ENCODE measurements around the gene JAK1. TPM values are rescaled to one million over a fixed set of nuclear protein-coding genes. Genes with fewer than 3 reads are reported as not detected.

The JAK1 gene
- total and polyA plus RNA-seq, 2 experiments from 2014 or later: 8.0 to 19.5 TPM

DNA sequence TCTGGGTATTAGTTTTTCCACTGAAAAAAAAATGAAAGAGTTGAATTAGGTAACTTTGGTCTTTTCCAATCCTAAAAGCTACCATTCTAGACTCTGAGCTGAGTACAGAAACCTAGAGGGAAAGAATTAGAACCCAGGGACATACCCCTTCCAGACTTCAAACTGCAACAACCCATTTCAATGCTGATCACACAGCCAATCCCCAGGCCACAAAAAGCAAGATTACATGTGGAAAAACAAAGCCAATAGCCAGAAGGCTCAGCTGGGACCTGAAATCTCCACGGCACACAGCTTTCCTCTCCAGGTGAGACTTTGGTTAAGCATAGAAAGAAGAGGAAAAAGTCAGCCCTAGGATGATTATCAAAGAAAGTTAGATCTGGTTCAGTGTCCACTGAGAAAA lies 88.8 kb downstream of the JAK1 start:
- no peaks in the 10 kb centered on the region for H3K36me3 Mint-ChIP-seq (ENCODE audit: low read depth)
- no peak for DNase-seq (ENCODE audit: low spot score)
- Histone ChIP-seq H3K27ac (ENCODE audit: low read depth) (0 out of 2 replicates have a peak overlapping the region, but pooled peaks have one; percentile 67), H3K4me3 (no peak overlapping the region), H2AFZ (no peak overlapping the region), H3K4me2 (no peak overlapping the region), H3K9me2 (ENCODE audit: insufficient read depth) (no peaks in the 10 kb centered on the region), H4K20me1 (replicated peaks; ENCODE audit: insufficient read depth) (peaks cover 5% of the 10 kb centered on the region; the same call in 1 of the 2 replicates), H3F3A (replicated peaks; ENCODE audit: low read depth) (no peaks in the 10 kb centered on the region), H3K27me3 (ENCODE audit: insufficient read depth) (no peaks in the 10 kb centered on the region), H3K36me3 (ENCODE audit: insufficient read depth) (no peaks in the 10 kb centered on the region), H3K79me2 (replicated peaks; ENCODE audit: insufficient read depth) (no peaks in the 10 kb centered on the region), H3K4me1 (ENCODE audit: insufficient read depth) (peaks cover 9% of the 10 kb centered on the region)
- no peak overlapping the region for H3K4me3 Mint-ChIP-seq
- ATAC-seq: peak; percentile 53; the same call in 2 of the 3 replicates
- TF ChIP-seq, protein P1, sequence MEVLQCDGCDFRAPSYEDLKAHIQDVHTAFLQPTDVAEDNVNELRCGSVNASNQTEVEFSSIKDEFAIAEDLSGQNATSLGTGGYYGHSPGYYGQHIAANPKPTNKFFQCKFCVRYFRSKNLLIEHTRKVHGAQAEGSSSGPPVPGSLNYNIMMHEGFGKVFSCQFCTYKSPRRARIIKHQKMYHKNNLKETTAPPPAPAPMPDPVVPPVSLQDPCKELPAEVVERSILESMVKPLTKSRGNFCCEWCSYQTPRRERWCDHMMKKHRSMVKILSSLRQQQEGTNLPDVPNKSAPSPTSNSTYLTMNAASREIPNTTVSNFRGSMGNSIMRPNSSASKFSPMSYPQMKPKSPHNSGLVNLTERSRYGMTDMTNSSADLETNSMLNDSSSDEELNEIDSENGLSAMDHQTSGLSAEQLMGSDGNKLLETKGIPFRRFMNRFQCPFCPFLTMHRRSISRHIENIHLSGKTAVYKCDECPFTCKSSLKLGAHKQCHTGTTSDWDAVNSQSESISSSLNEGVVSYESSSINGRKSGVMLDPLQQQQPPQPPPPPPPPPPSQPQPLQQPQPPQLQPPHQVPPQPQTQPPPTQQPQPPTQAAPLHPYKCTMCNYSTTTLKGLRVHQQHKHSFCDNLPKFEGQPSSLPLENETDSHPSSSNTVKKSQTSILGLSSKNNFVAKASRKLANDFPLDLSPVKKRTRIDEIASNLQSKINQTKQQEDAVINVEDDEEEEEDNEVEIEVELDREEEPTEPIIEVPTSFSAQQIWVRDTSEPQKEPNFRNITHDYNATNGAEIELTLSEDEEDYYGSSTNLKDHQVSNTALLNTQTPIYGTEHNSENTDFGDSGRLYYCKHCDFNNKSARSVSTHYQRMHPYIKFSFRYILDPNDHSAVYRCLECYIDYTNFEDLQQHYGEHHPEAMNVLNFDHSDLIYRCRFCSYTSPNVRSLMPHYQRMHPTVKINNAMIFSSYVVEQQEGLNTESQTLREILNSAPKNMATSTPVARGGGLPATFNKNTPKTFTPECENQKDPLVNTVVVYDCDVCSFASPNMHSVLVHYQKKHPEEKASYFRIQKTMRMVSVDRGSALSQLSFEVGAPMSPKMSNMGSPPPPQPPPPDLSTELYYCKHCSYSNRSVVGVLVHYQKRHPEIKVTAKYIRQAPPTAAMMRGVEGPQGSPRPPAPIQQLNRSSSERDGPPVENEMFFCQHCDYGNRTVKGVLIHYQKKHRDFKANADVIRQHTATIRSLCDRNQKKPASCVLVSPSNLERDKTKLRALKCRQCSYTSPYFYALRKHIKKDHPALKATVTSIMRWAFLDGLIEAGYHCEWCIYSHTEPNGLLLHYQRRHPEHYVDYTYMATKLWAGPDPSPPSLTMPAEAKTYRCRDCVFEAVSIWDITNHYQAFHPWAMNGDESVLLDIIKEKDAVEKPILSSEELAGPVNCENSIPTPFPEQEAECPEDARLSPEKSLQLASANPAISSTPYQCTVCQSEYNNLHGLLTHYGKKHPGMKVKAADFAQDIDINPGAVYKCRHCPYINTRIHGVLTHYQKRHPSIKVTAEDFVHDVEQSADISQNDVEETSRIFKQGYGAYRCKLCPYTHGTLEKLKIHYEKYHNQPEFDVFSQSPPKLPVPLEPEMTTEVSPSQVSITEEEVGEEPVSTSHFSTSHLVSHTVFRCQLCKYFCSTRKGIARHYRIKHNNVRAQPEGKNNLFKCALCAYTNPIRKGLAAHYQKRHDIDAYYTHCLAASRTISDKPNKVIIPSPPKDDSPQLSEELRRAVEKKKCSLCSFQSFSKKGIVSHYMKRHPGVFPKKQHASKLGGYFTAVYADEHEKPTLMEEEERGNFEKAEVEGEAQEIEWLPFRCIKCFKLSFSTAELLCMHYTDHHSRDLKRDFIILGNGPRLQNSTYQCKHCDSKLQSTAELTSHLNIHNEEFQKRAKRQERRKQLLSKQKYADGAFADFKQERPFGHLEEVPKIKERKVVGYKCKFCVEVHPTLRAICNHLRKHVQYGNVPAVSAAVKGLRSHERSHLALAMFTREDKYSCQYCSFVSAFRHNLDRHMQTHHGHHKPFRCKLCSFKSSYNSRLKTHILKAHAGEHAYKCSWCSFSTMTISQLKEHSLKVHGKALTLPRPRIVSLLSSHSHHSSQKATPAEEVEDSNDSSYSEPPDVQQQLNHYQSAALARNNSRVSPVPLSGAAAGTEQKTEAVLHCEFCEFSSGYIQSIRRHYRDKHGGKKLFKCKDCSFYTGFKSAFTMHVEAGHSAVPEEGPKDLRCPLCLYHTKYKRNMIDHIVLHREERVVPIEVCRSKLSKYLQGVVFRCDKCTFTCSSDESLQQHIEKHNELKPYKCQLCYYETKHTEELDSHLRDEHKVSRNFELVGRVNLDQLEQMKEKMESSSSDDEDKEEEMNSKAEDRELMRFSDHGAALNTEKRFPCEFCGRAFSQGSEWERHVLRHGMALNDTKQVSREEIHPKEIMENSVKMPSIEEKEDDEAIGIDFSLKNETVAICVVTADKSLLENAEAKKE (CRISPR knock-in tag; IDR thresholded peaks at IDR 0.05): no peak
- TF ChIP-seq ZNF114 (CRISPR knock-in tag; IDR thresholded peaks at IDR 0.05): no peak
- no peak for TF ChIP-seq CREB1 (CRISPR knock-in tag; IDR thresholded peaks at IDR 0.05; ENCODE audit: low read depth)
- TF ChIP-seq, protein P2, sequence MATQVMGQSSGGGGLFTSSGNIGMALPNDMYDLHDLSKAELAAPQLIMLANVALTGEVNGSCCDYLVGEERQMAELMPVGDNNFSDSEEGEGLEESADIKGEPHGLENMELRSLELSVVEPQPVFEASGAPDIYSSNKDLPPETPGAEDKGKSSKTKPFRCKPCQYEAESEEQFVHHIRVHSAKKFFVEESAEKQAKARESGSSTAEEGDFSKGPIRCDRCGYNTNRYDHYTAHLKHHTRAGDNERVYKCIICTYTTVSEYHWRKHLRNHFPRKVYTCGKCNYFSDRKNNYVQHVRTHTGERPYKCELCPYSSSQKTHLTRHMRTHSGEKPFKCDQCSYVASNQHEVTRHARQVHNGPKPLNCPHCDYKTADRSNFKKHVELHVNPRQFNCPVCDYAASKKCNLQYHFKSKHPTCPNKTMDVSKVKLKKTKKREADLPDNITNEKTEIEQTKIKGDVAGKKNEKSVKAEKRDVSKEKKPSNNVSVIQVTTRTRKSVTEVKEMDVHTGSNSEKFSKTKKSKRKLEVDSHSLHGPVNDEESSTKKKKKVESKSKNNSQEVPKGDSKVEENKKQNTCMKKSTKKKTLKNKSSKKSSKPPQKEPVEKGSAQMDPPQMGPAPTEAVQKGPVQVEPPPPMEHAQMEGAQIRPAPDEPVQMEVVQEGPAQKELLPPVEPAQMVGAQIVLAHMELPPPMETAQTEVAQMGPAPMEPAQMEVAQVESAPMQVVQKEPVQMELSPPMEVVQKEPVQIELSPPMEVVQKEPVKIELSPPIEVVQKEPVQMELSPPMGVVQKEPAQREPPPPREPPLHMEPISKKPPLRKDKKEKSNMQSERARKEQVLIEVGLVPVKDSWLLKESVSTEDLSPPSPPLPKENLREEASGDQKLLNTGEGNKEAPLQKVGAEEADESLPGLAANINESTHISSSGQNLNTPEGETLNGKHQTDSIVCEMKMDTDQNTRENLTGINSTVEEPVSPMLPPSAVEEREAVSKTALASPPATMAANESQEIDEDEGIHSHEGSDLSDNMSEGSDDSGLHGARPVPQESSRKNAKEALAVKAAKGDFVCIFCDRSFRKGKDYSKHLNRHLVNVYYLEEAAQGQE (IDR thresholded peaks at IDR 0.05; ENCODE audit: unreplicated experiment): no peak
- no peak for TF ChIP-seq EZH2phosphoT487 (IDR thresholded peaks at IDR 0.05; ENCODE audit: unreplicated experiment)
- TF ChIP-seq, protein P3, sequence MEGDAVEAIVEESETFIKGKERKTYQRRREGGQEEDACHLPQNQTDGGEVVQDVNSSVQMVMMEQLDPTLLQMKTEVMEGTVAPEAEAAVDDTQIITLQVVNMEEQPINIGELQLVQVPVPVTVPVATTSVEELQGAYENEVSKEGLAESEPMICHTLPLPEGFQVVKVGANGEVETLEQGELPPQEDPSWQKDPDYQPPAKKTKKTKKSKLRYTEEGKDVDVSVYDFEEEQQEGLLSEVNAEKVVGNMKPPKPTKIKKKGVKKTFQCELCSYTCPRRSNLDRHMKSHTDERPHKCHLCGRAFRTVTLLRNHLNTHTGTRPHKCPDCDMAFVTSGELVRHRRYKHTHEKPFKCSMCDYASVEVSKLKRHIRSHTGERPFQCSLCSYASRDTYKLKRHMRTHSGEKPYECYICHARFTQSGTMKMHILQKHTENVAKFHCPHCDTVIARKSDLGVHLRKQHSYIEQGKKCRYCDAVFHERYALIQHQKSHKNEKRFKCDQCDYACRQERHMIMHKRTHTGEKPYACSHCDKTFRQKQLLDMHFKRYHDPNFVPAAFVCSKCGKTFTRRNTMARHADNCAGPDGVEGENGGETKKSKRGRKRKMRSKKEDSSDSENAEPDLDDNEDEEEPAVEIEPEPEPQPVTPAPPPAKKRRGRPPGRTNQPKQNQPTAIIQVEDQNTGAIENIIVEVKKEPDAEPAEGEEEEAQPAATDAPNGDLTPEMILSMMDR (conservative IDR thresholded peaks at IDR 0.05; ENCODE audit: low read depth in 2 of 2): no peak
- no peak for TF ChIP-seq JUNB (IDR thresholded peaks at IDR 0.05; ENCODE audit: unreplicated experiment)
- TF ChIP-seq, protein P4, sequence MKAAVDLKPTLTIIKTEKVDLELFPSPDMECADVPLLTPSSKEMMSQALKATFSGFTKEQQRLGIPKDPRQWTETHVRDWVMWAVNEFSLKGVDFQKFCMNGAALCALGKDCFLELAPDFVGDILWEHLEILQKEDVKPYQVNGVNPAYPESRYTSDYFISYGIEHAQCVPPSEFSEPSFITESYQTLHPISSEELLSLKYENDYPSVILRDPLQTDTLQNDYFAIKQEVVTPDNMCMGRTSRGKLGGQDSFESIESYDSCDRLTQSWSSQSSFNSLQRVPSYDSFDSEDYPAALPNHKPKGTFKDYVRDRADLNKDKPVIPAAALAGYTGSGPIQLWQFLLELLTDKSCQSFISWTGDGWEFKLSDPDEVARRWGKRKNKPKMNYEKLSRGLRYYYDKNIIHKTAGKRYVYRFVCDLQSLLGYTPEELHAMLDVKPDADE (IDR thresholded peaks at IDR 0.05): no peak
- TF ChIP-seq STAT1 (IDR thresholded peaks at IDR 0.05; ENCODE audit: unreplicated experiment): no peak
- TF ChIP-seq EZH2 (IDR thresholded peaks at IDR 0.05; ENCODE audit: low read depth, unreplicated experiment): no peak
- no peak for TF ChIP-seq POLR2AphosphoS5 (IDR thresholded peaks at IDR 0.05; ENCODE audit: low read depth)
- TF ChIP-seq ZNF331 (CRISPR knock-in tag; IDR thresholded peaks at IDR 0.05; ENCODE audit: low read depth): no peak
- TF ChIP-seq NANOG (IDR thresholded peaks at IDR 0.05; ENCODE audit: borderline replicate concordance): no peak
- H3K27ac Mint-ChIP-seq: no peak overlapping the region
- peaks cover 2% of the 10 kb centered on the region for H3K27me3 Mint-ChIP-seq (ENCODE audit: insufficient read depth, low read depth, poor library complexity)
- no peaks in the 10 kb centered on the region for H3K9me3 Mint-ChIP-seq
- peaks cover 16% of the 10 kb centered on the region for H3K4me1 Mint-ChIP-seq

Data from GM23338 (cell line).